Choroid plexus epithelial cell (primary cell): Measurements from ENCODE around the gene ATXN7L1.

ENCODE experiments used
- DNase-seq: peaks from one replicate; pipeline ENCODE4 v3.0.0-alpha.2; 2010; ENCODE audit warnings: low read depth
- H3K4me3 ChIP-seq: 2 replicates; pipeline ENCODE4 v1.5.1; 2011; ENCODE audit warnings: low read depth, mild to moderate bottlenecking, control low read depth, low read length, moderate library complexity
- TF ChIP-seq, protein P1 (sequence below): conservative IDR thresholded peaks from 2 replicates; pipeline ENCODE4 v1.5.1; 2011; ENCODE audit warnings: low read depth, mild to moderate bottlenecking, control low read depth, inconsistent platforms, low read length, moderate library complexity

Gene ATXN7L1

DNA sequence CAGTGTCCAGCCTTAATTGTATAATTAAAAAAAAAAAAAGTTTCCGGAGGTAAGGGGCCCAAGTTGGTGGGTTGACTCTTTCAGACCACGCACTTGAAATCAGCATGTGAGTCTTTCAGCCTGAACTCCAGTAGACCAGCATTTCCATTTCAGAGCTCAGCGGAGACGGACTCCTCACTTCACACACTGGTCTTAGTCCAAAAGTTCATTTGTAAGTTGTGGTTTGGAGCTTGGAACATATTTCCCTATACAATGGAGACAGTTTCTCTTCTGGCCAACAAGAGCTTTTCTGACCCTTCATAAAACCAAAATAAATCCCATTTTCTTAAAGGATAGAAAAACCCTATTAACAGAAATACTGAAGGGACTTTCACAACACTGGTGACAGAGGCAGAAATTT, 41.0 kb downstream of the ATXN7L1 start:
- no peak for DNase-seq
- no peak overlapping the region for H3K4me3 ChIP-seq
- TF ChIP-seq, protein P1, sequence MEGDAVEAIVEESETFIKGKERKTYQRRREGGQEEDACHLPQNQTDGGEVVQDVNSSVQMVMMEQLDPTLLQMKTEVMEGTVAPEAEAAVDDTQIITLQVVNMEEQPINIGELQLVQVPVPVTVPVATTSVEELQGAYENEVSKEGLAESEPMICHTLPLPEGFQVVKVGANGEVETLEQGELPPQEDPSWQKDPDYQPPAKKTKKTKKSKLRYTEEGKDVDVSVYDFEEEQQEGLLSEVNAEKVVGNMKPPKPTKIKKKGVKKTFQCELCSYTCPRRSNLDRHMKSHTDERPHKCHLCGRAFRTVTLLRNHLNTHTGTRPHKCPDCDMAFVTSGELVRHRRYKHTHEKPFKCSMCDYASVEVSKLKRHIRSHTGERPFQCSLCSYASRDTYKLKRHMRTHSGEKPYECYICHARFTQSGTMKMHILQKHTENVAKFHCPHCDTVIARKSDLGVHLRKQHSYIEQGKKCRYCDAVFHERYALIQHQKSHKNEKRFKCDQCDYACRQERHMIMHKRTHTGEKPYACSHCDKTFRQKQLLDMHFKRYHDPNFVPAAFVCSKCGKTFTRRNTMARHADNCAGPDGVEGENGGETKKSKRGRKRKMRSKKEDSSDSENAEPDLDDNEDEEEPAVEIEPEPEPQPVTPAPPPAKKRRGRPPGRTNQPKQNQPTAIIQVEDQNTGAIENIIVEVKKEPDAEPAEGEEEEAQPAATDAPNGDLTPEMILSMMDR, result no peak

GRCh38 chr7:105831824-105832535, 44.4 kb downstream of the ATXN7L1 start:
- no peak overlapping the region for H3K4me3 ChIP-seq
- TF ChIP-seq, protein P1, result no peak
- DNase-seq, result peak; percentile 61

DNA sequence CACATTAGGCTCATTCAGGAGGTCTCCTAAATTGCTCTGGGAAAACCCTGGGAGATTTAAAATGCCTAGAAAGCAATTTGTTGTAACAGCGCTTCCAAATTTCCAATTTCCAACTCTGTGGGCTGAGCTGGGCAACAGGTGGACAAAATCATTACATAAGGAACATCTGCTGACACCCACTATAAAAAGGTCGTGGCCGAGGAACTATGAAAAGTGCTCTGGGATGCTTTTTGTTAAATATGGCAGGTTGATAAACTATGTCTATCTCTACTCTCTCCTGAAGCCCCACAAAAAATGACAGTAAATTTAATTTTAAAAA, 45.1 kb downstream of the ATXN7L1 start:
- TF ChIP-seq, protein P1, result no peak
- no peak overlapping the region for H3K4me3 ChIP-seq
- no peak for DNase-seq

DNA sequence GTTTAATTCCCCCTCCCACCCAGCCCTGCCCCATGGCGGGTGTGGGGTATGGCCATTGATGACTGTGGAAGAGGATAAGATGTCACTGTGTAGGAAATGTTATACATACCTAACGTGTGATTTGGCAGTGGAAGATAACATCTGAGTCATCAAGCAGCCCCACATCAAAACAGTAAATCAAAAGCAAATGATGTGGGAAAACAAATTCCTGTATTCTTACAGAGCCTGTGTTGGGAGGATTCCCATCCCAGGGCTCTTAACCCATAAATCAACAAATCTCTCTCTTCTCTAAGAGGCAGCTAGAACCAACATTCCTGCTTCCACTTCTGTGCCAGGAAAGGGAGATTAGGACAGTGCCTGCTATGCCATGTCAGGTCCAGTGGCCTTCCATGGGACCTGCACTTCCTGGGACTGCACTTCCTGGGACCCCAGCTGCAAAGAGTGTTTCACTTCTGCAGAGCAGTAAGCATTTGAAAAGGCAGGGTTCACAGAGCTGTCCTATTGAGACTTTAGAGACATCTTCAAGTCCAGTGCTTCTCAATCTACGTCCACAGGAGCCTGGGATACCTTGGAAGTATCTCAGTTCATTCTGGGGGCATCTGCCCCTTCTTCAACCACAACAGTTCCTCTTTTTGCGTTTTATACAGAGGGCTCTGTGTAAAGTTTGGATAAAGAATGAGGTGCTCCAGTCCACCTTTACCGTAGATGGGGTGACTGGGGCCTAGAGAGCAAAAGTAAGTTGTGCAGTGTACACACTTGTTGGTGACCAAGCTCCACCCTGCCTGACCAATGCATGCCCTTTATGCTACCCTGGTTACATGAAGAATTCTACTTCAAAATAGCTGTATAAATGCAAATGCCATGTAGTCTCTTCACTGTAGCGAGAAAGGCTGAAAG, 45.7 kb downstream of the ATXN7L1 start:
- peak; percentile 95 for DNase-seq
- TF ChIP-seq, protein P1, result no peak
- no peak overlapping the region for H3K4me3 ChIP-seq

DNA sequence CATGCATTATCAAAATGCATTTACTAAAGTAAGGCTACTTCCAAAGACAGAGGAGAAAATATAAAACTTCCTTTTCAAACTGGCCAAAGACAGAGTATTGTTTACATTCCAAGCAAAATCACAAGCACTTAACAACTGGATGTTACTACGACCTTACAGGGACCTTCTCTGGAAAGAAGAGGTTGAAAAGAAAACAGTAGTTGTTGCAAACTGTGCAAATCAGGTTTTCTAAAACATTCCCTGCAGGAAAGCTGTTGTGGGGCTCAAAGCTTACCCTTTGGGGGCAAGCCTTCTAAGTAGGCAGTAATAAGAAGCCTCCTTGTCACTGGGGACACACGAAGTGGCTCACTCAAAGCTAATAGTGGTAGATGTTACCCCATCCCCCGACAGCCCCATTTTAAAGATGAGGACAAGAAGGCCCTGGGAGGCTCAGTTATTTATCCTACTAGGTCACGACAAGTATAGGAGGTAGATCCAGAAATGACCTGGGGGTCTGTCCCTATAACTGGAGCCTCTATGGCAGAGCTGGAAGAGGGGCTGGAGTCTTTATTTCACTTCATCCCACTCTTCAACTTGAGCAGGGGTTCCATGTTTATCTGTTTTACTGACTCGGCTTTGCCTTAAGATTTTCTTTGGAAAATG, 46.6 kb downstream of the ATXN7L1 start:
- peak; percentile 75 for DNase-seq
- TF ChIP-seq, protein P1, result no peak
- H3K4me3 ChIP-seq, result no peak overlapping the region

- H3K4me3 ChIP-seq, result no peak overlapping the region
- DNase-seq, result no peak
- TF ChIP-seq, protein P1, result no peak
Measured at GRCh38 chr7:105828141-105828540, 48.3 kb downstream of the ATXN7L1 start.
